NCI-H69 (cell line): ENCODE measurements around the gene GPX4.

Source experiments
- DNase-seq: peaks from one replicate; lab custom pipeline; 2025; lab: John Stamatoyannopoulos, UW

Gene GPX4

GRCh38 chr19:1084024-1084868, 19.5 kb upstream of the GPX4 start:
- DNase-seq, result peak; percentile 43

- no peak for DNase-seq
Measured at GRCh38 chr19:1085053-1085658, 18.6 kb upstream of the GPX4 start.

- DNase-seq, result no peak
Measured at GRCh38 chr19:1085676-1086442, 17.9 kb upstream of the GPX4 start.

GRCh38 chr19:1086613-1087012, 17.2 kb upstream of the GPX4 start:
- no peak for DNase-seq

DNA sequence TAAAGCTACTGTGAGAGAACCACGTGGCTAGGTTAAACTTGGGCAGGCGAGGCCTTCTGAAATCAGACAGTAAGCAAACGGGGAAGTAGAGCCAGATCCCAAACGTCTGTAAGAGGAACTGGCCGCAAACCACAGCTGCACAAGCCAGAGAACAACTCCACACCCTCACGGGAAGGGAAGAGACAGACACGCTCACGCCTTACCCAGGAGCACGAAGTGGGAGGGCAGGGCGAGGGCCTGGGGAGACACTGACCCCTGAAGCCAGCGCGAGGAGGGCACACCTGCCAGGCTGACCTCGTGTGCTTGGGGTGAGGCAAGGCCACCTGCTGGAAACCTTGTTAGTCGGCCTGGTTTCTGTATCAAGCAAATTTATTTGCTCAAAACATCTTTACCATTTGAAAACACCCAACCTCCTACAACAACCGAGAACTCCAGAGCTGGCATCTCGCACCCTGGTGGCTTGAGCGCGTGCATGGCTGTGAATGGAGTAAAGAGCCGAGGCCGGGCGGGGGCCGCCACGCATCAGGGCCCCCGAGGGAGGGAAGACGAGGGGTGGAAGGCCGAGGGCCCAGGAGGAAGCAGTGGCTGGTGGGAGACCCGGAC, 15.9 kb upstream of the GPX4 start:
- DNase-seq, result no peak

DNA sequence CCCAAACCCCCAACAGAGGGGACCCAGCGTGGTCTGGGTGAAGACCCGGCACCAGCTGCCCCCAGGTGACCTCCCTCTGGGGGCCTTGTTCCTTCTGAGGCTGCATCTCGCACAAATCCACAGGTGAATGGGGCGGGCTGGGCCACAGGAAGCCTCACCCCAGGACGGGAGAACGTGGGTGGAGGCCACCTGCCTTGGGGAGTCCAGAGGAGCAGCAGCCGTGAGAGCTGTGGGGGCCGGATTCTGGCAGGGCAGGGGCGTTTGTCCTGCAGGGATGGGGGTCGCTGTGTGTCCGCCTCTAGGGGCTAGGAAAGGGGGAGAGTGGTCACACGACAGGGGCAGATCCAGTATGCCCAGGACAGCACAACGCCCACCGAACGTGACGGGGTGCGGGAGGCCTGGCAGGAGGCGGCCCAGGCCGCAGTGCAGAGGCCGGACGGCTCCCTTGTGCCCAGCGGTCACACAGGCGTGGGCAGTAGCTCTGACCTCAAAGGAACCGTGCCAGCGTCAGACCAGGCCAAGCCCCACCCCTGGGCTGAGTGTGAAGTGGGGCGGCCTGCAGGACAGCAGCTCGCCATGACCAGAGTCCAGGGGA, 15.3 kb upstream of the GPX4 start:
- no peak for DNase-seq

GRCh38 chr19:1089126-1089771, 14.5 kb upstream of the GPX4 start:
- no peak for DNase-seq

DNA sequence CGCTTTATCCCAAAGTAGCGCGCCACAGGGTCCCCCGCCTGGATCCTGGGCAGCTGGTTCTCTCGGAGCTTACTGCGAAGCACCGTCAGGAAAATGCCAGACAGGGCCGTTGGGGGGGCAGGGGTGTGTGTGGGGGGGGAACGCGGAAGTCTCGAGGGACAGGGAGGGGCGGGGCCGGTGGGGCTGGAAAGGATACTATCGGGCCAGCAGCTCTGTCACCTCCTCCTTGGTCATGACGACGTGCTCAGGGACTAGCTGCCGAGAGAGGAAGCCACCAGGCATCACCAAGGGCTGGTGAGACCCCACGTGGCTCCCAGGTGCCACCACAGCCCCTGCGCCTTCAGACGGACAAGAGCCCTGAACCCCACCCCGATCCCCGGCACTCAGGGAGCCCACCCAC, 13.9 kb upstream of the GPX4 start:
- DNase-seq, result no peak

- DNase-seq, result no peak
Measured at GRCh38 chr19:1090731-1091543, 12.9 kb upstream of the GPX4 start.

GRCh38 chr19:1091544-1092175, 12.1 kb upstream of the GPX4 start:
- no peak for DNase-seq

DNA sequence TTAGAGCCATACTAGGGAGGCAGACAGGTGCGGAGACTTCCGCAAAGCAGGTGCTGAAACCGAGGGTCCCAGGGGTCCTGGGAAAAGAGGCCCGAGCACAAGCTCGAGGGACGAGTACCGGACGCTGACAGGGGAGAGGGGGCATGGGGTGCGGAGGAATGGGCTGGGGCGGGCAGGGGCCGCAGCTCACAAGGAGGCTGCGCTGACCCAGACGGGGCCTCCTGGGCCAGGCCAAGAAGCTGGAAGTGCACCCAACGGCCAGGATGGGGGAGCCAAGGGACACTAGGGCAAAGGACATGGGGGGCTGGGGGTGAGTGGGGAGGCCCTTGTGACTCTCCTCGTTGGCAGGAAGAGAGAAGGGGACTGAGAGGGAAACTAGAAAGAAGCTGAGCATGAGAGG, 10.5 kb upstream of the GPX4 start:
- DNase-seq, result no peak

GRCh38 chr19:1093811-1094553, 9.8 kb upstream of the GPX4 start:
- no peak for DNase-seq

- no peak for DNase-seq
Measured at GRCh38 chr19:1094655-1094977, 9.2 kb upstream of the GPX4 start.

DNA sequence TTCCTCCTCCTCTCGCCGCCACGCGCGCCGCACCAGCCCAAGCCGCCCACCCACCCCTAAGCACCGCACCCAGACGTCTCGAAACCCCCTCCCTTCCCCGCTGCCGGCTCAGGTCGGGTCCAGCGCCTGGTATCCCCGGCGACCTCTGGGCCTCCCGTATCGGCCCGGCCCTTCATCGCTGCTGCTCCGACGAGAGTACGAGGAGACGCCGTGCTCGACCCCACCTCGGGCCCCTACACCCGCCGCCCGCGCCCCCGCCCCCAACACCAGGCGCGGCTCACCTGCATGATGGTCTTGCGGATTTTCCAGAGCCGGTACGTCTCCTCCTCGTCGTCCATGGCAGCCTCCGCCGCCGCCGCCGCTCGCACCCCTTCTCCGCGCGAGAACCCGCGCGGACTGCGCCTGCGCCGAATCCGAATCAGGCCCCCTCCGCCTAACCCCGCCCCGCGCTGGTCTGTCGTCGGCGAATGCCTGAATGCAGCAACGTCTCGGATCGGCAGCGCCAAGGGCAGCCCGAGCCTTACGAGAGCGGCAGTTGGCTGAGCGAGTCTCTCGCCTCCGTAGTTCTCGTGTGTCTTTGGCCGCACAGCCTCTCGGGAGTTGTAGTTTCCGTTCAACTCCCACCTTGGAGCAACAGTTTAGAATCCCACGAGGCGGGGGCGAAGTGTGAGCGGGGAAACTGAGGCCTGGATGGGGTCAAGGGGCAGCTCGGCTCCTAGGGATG, 8.7 kb upstream of the GPX4 start, which contains the start of gene POLR2E:
POLR2E (minus strand) TSS at position 398 of the 724 bp plus-strand sequence; CDS start at position 338, 60 bp downstream.
- DNase-seq, result peak; percentile 99

DNA sequence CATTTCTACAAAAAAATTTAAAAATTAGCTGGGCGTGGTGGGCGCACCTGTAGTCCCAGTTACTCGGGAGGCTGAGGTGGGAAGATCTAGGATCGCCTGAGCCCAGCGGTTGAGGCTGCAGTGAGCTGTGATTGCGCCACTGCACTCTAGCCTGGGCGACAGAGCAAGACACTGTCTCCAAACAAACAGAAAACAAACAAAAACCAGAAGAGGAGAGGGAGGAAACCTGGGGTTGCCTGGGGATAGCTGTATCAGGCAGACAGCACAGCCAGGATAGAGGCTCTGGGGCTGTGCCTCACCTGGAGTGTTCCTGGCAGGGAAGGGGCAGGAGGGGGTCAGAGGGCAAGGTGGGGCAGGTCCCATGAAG, 6.0 kb upstream of the GPX4 start:
- DNase-seq, result no peak

GRCh38 chr19:1098177-1099051, 5.4 kb upstream of the GPX4 start:
- peak; percentile 79 for DNase-seq

DNA sequence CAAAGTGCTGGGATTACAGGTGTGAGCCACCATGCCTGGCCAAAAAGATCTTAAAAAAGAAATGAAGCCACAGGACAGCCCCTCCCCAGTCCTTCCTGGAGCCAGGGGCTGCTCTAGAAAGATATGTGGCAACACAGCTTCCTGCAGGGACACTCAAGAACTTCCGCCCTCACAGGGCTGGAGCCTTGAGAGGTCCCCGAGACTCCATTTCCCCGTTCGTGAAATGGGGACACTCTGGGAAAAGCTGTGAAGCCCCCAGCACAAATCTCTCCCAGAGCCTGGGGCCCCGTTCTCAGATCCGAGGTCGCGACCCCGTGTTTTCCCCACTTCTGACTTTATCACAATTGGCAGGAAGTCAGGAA, 2.5 kb upstream of the GPX4 start:
- DNase-seq, result no peak
